ENCODE data around the gene L2HGDH. TPM values are rescaled to one million over a fixed set of nuclear protein-coding genes. Genes with fewer than 3 reads are reported as not detected.
A peak's percentile ranks its signal among the peaks of the same experiment; 100 is the strongest.

Gene L2HGDH
- total RNA-seq, 1 donor from 2014 or later: 5.8 TPM

- TF ChIP-seq CTCF (IDR thresholded peaks at IDR 0.05): no peak
- Mint-ChIP-seq H3K4me3 (ENCODE audit: unreplicated experiment) (peak overlapping the region; percentile 31), H3K9me3 (ENCODE audit: low read depth) (peaks cover 2% of the 10 kb centered on the region), H3K27ac (ENCODE audit: unreplicated experiment) (peak overlapping the region; percentile 92), H3K4me1 (ENCODE audit: low read depth) (peaks cover 71% of the 10 kb centered on the region), H3K27me3 (ENCODE audit: low read depth) (no peaks in the 10 kb centered on the region), H3K36me3 (ENCODE audit: low read depth) (no peaks in the 10 kb centered on the region)
- DNase-seq (ENCODE audit: low spot score): no peak
These were observed 86.1 kb downstream of the L2HGDH start for GRCh38 chr14:50225974-50226297.

- Mint-ChIP-seq H3K27ac (ENCODE audit: unreplicated experiment) (peak overlapping the region; percentile 92), H3K36me3 (ENCODE audit: low read depth) (no peaks in the 10 kb centered on the region), H3K4me3 (ENCODE audit: unreplicated experiment) (peak overlapping the region; percentile 31), H3K27me3 (ENCODE audit: low read depth) (no peaks in the 10 kb centered on the region), H3K4me1 (ENCODE audit: low read depth) (peaks cover 76% of the 10 kb centered on the region), H3K9me3 (ENCODE audit: low read depth) (peaks cover 2% of the 10 kb centered on the region)
- TF ChIP-seq CTCF (IDR thresholded peaks at IDR 0.05): no peak
- no peak for DNase-seq (ENCODE audit: low spot score)
These were observed 86.7 kb downstream of the L2HGDH start for GRCh38 chr14:50225067-50225973.

- Mint-ChIP-seq H3K4me3 (ENCODE audit: unreplicated experiment) (no peak overlapping the region), H3K27ac (ENCODE audit: unreplicated experiment) (peak overlapping the region; percentile 67), H3K36me3 (ENCODE audit: low read depth) (no peaks in the 10 kb centered on the region), H3K27me3 (ENCODE audit: low read depth) (no peaks in the 10 kb centered on the region), H3K4me1 (ENCODE audit: low read depth) (peaks cover 62% of the 10 kb centered on the region), H3K9me3 (ENCODE audit: low read depth) (no peaks in the 10 kb centered on the region)
- TF ChIP-seq CTCF (IDR thresholded peaks at IDR 0.05): no peak
- no peak for DNase-seq (ENCODE audit: low spot score)
These were observed 89.9 kb downstream of the L2HGDH start for GRCh38 chr14:50222055-50222613.

GRCh38 chr14:50218501-50218900 is 93.5 kb downstream of the L2HGDH start:
- DNase-seq (ENCODE audit: low spot score): no peak
- Mint-ChIP-seq H3K9me3 (ENCODE audit: low read depth) (no peaks in the 10 kb centered on the region), H3K36me3 (ENCODE audit: low read depth) (no peaks in the 10 kb centered on the region), H3K4me1 (ENCODE audit: low read depth) (peaks cover 46% of the 10 kb centered on the region), H3K4me3 (ENCODE audit: unreplicated experiment) (no peak overlapping the region), H3K27me3 (ENCODE audit: low read depth) (no peaks in the 10 kb centered on the region), H3K27ac (ENCODE audit: unreplicated experiment) (peak overlapping the region; percentile 61)
- no peak for TF ChIP-seq CTCF (IDR thresholded peaks at IDR 0.05)

- H3K27me3 Mint-ChIP-seq (ENCODE audit: low read depth): no peaks in the 10 kb centered on the region
- TF ChIP-seq CTCF (IDR thresholded peaks at IDR 0.05): no peak
- no peaks in the 10 kb centered on the region for H3K9me3 Mint-ChIP-seq (ENCODE audit: low read depth)
- peaks cover 32% of the 10 kb centered on the region for H3K4me1 Mint-ChIP-seq (ENCODE audit: low read depth)
- no peaks in the 10 kb centered on the region for H3K36me3 Mint-ChIP-seq (ENCODE audit: low read depth)
- no peak overlapping the region for H3K4me3 Mint-ChIP-seq (ENCODE audit: unreplicated experiment)
- H3K27ac Mint-ChIP-seq (ENCODE audit: unreplicated experiment): peak overlapping the region; percentile 57
- no peak for DNase-seq (ENCODE audit: low spot score)
These were observed 96.6 kb downstream of the L2HGDH start for GRCh38 chr14:50215416-50215815.
